Caco-2 (cell line): ENCODE measurements around the gene BMERB1. TPM values are rescaled to one million over a fixed set of nuclear protein-coding genes. Genes with fewer than 3 reads are reported as not detected.

Experiments
- BruUV-seq: library from RNA; stranded (reverse); fragments of 400-500 nt; replicated peaks from 2 replicates; lab custom pipeline; 2021; lab: Mats Ljungman, UMichigan
- CTCF ChIA-PET: fragments of 300-600 bp; sonication (Branson Sonifier 250); formaldehyde crosslinking; loops from one replicate; lab custom pipeline; 2022; ENCODE audit warnings: antibody characterized with exemption; lab: Charles Lee
- POLR2A ChIA-PET: fragments of 300-600 bp; sonication (Branson Sonifier 250); formaldehyde crosslinking; loops from one replicate; lab custom pipeline; 2022; ENCODE audit warnings: antibody characterized with exemption; lab: Charles Lee
- DNase-seq, 2 experiments: peaks; one replicate each; pipeline versions ENCODE4 v3.0.0 to v3.0.0-alpha.2; 2020 to 2022
- H3K27me3 ChIP-seq: replicated peaks from 2 replicates; pipeline ENCODE4 v1.6.0; 2011; ENCODE audit warnings: low read length; ENCODE audit not compliant: control insufficient read depth, insufficient read depth
- H3K36me3 ChIP-seq: 2 replicates; pipeline ENCODE4 v1.5.1; 2011; ENCODE audit warnings: low read length; ENCODE audit not compliant: control insufficient read depth, insufficient read depth
- H3K4me1 ChIP-seq: fragments of 250-450 bp; sonication (Bioruptor Pico); 2 replicates; pipeline ENCODE4 v1.5.1; 2020; ENCODE audit warnings: mild to moderate bottlenecking
- H3K4me3 ChIP-seq: 2 replicates; pipeline ENCODE4 v1.5.1; 2011; ENCODE audit warnings: low read depth, mild to moderate bottlenecking, control low read depth, low read length
- H3K9me3 ChIP-seq: fragments of 250-450 bp; sonication (Bioruptor Pico); 2 replicates; pipeline ENCODE4 v1.5.1; 2020; ENCODE audit warnings: mild to moderate bottlenecking, moderate library complexity
- H3K27ac Mint-ChIP-seq: one replicate; pipeline ENCODE4 v1.8.0; 2022; ENCODE audit warnings: mixed read lengths; ENCODE audit not compliant: unreplicated experiment
- H3K27me3 Mint-ChIP-seq: one replicate; pipeline ENCODE4 v1.8.0; 2022; ENCODE audit warnings: mixed read lengths; ENCODE audit not compliant: insufficient read depth, unreplicated experiment
- H3K36me3 Mint-ChIP-seq: one replicate; pipeline ENCODE4 v1.8.0; 2022; ENCODE audit warnings: mild to moderate bottlenecking, mixed read lengths; ENCODE audit not compliant: insufficient read depth, unreplicated experiment
- H3K4me1 Mint-ChIP-seq: one replicate; pipeline ENCODE4 v1.8.0; 2022; ENCODE audit warnings: low read depth, mixed read lengths; ENCODE audit not compliant: unreplicated experiment
- H3K4me3 Mint-ChIP-seq: one replicate; pipeline ENCODE4 v1.8.0; 2022; ENCODE audit warnings: mild to moderate bottlenecking, moderate library complexity, mixed read lengths; ENCODE audit not compliant: unreplicated experiment
- H3K9me3 Mint-ChIP-seq: one replicate; pipeline ENCODE4 v1.8.0; 2022; ENCODE audit warnings: mixed read lengths; ENCODE audit not compliant: unreplicated experiment
- intact Hi-C: fragments of 100-400 bp; cut with micrococcal nuclease; formaldehyde crosslinking; loops from one replicate; pipeline ENCODE4 v1.10.0; 2022; ENCODE audit not compliant: unreplicated experiment
- total RNA-seq: library from RNA; stranded (reverse); gene quantifications from 2 replicates; pipeline ENCODE4 v1.2.3, GENCODE V29; 2022
- TF ChIP-seq, protein P1 (sequence below), 2 experiments: fragments of 200-600 bp in 1 of 2; IDR thresholded peaks; 1 replicate in 1 of 2; 2 replicates in 1 of 2; pipeline versions ENCODE4 v1.5.1 to v1.8.0; 2011 to 2022; ENCODE audit warnings: antibody characterized with exemption in 1 of 2, control low read depth in 1 of 2, inconsistent platforms in 1 of 2, low read depth in 1 of 2, low read length in 1 of 2, mild to moderate bottlenecking in 1 of 2, moderate library complexity in 1 of 2; ENCODE audit not compliant: insufficient read depth in 1 of 2, severe bottlenecking in 1 of 2, unreplicated experiment in 1 of 2

The BMERB1 gene
- total RNA-seq, 1 experiment from 2014 or later, result not detected

DNA sequence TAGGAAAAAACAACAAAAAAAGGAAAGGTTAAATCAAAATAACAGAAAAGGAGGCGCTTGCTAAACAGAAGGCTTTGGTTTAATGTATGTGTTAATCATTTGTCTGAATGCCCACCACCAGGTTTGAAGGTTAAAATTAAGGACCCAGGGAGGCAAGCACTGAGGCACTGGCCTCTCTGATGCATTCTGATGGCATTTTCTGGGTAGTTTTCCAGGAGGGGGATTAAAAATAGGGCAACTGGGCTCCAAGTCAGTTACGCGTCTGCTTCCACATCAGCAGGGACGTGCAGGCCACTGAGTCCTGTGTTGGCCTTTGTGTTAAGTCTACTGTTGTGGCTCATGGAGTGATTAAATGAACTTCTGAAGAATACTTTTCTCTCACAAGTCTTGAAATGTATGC, 181.6 kb downstream of the BMERB1 start:
- Mint-ChIP-seq H3K36me3 (peaks cover 14% of the 10 kb centered on the region), H3K4me3 (peak overlapping the region; percentile 24), H3K27me3 (no peaks in the 10 kb centered on the region), H3K9me3 (no peaks in the 10 kb centered on the region), H3K4me1 (peaks cover 23% of the 10 kb centered on the region), H3K27ac (peak overlapping the region; percentile 87)
- ChIA-PET POLR2A (interaction anchor here (0.6 kb wide), 1 partner anchor 27 kb away, joined by 3 read pairs; the partner anchor contains the start of gene MARF1), CTCF (no interaction called here)
- no peaks in the 10 kb centered on the region for H3K27me3 ChIP-seq
- no TSS peak for BruUV-seq
- no peak for DNase-seq
- peaks cover 27% of the 10 kb centered on the region for H3K4me1 ChIP-seq
- H3K36me3 ChIP-seq, result peaks cover 3% of the 10 kb centered on the region
- H3K9me3 ChIP-seq, result peaks cover 4% of the 10 kb centered on the region; the same call in 1 of the 2 replicates
- TF ChIP-seq, protein P1, sequence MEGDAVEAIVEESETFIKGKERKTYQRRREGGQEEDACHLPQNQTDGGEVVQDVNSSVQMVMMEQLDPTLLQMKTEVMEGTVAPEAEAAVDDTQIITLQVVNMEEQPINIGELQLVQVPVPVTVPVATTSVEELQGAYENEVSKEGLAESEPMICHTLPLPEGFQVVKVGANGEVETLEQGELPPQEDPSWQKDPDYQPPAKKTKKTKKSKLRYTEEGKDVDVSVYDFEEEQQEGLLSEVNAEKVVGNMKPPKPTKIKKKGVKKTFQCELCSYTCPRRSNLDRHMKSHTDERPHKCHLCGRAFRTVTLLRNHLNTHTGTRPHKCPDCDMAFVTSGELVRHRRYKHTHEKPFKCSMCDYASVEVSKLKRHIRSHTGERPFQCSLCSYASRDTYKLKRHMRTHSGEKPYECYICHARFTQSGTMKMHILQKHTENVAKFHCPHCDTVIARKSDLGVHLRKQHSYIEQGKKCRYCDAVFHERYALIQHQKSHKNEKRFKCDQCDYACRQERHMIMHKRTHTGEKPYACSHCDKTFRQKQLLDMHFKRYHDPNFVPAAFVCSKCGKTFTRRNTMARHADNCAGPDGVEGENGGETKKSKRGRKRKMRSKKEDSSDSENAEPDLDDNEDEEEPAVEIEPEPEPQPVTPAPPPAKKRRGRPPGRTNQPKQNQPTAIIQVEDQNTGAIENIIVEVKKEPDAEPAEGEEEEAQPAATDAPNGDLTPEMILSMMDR (IDR thresholded peaks at IDR 0.05; ENCODE audit: insufficient read depth in 1 of 2, low read depth in 1 of 2, low read length in 1 of 2, severe bottlenecking in 1 of 2, unreplicated experiment in 1 of 2), result no peak
- intact Hi-C loops, result no loop called here
- no peak overlapping the region for H3K4me3 ChIP-seq

DNA sequence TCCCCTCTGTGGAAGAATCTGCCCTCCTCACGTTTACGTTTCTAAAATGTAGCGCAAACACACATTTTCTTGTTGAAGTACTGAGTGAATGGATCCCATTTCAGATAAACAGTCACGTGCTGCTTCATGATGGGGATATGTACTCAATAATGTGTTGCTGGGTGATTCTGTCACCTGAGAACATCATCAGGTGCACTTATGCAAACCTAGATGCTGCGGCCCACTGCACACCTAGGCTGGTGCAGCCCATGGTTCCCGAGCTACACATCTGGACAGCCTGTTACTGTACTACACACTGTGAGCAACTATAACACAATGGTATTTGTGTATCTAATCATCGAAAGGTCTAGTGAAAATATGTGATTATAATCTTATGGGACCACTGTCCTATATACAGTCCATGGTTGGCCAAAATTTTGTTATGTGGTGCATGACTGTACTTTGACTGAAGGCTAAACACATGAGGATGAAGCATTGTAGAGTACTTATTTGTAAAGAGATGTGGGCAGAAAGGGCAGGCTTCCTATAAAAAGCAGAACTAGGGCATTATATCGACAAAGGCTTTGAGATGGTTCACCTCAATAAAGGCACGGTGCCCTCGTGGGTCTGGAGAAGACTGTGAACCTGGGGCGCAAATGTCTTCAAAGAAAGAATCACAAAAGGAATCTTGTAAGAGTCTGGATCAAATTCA, 182.2 kb downstream of the BMERB1 start:
- H3K9me3 Mint-ChIP-seq, result no peaks in the 10 kb centered on the region
- intact Hi-C loops, result no loop called here
- H3K27ac Mint-ChIP-seq, result no peak overlapping the region
- Histone ChIP-seq H3K4me1 (peaks cover 27% of the 10 kb centered on the region), H3K36me3 (peaks cover 3% of the 10 kb centered on the region), H3K9me3 (peaks cover 4% of the 10 kb centered on the region; the same call in 1 of the 2 replicates), H3K4me3 (no peak overlapping the region), H3K27me3 (no peaks in the 10 kb centered on the region)
- CTCF ChIA-PET, result no interaction called here
- POLR2A ChIA-PET, result no interaction called here
- peaks cover 23% of the 10 kb centered on the region for H3K4me1 Mint-ChIP-seq
- TF ChIP-seq, protein P1 (IDR thresholded peaks at IDR 0.05; ENCODE audit: insufficient read depth in 1 of 2, low read depth in 1 of 2, low read length in 1 of 2, severe bottlenecking in 1 of 2, unreplicated experiment in 1 of 2), result no peak
- H3K4me3 Mint-ChIP-seq, result no peak overlapping the region
- no peaks in the 10 kb centered on the region for H3K27me3 Mint-ChIP-seq
- BruUV-seq, result no TSS peak
- peaks cover 15% of the 10 kb centered on the region for H3K36me3 Mint-ChIP-seq
- DNase-seq, result no peak

DNA sequence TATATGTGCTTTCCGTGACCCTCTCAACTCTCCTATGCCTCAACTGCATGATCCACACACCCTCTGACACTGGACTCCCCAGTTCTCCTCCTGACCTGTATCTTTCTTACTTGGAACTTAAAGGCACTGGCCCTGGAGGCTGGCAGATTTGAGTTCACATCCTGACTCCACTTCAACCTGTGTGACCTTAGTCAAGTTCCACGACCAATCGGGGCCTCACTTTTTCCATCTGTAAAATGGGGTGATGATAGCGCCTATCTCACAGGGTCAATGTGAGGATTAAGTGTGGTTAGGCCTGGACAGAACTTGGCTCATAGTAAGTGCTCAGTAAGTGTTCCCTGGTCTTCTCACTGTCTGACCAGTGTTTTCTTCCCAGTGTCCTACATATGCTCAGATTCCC, 183.5 kb downstream of the BMERB1 start:
- no TSS peak for BruUV-seq
- Histone ChIP-seq H3K36me3 (peaks cover 2% of the 10 kb centered on the region), H3K4me3 (no peak overlapping the region), H3K27me3 (no peaks in the 10 kb centered on the region), H3K4me1 (peaks cover 24% of the 10 kb centered on the region), H3K9me3 (peaks cover 4% of the 10 kb centered on the region; the same call in 1 of the 2 replicates)
- no peaks in the 10 kb centered on the region for H3K27me3 Mint-ChIP-seq
- ChIA-PET POLR2A (no interaction called here), CTCF (no interaction called here)
- peaks cover 23% of the 10 kb centered on the region for H3K4me1 Mint-ChIP-seq
- H3K36me3 Mint-ChIP-seq, result peaks cover 17% of the 10 kb centered on the region
- intact Hi-C loops, result no loop called here
- H3K4me3 Mint-ChIP-seq, result no peak overlapping the region
- TF ChIP-seq, protein P1 (IDR thresholded peaks at IDR 0.05; ENCODE audit: insufficient read depth in 1 of 2, low read depth in 1 of 2, low read length in 1 of 2, severe bottlenecking in 1 of 2, unreplicated experiment in 1 of 2), result no peak
- no peak for DNase-seq
- H3K9me3 Mint-ChIP-seq, result no peaks in the 10 kb centered on the region
- H3K27ac Mint-ChIP-seq, result no peak overlapping the region
